GM12872 (cell line): ENCODE measurements around the gene CD22.

ENCODE experiments used
- CTCF ChIP-seq: IDR thresholded peaks from 3 replicates; pipeline ENCODE4 v1.5.1; 2011; ENCODE audit warnings: low read depth, mild to moderate bottlenecking, low read length, moderate library complexity; ENCODE audit not compliant: insufficient read depth

Gene CD22

GRCh38 chr19:35311901-35312665 is 16.9 kb upstream of the CD22 start:
- no peak for TF ChIP-seq CTCF

- no peak for TF ChIP-seq CTCF
These were observed 15.4 kb upstream of the CD22 start for GRCh38 chr19:35313587-35313986.

GRCh38 chr19:35314031-35314430 is 15.0 kb upstream of the CD22 start:
- no peak for TF ChIP-seq CTCF

GRCh38 chr19:35314858-35315470 is 14.0 kb upstream of the CD22 start:
- TF ChIP-seq CTCF, result no peak

- TF ChIP-seq CTCF, result no peak
These were observed 13.1 kb upstream of the CD22 start for GRCh38 chr19:35315883-35316282.

GRCh38 chr19:35316560-35316959 is 12.4 kb upstream of the CD22 start:
- TF ChIP-seq CTCF, result no peak

- no peak for TF ChIP-seq CTCF
These were observed 11.4 kb upstream of the CD22 start for GRCh38 chr19:35317464-35318043.
